H9 (cell line): ENCODE data around the gene EHD3. TPM values are rescaled to one million over a fixed set of nuclear protein-coding genes. Genes with fewer than 3 reads are reported as not detected.

Experiments
- DNase-seq: peaks from one replicate; pipeline ENCODE4 v3.0.0-alpha.2; 2017
- H2AFZ ChIP-seq: one replicate; pipeline ENCODE4 v1.6.1; 2013; ENCODE audit warnings: mild to moderate bottlenecking, low read length, control low read depth, moderate library complexity
- H2AK5ac ChIP-seq: 2 replicates; pipeline ENCODE4 v1.6.1; 2013; ENCODE audit warnings: low read length, control low read depth, mixed read lengths; ENCODE audit not compliant: insufficient read length
- H2BK120ac ChIP-seq: one replicate; pipeline ENCODE4 v1.6.1; 2013; ENCODE audit warnings: low read depth, mild to moderate bottlenecking, low read length, control low read depth, inconsistent platforms; ENCODE audit not compliant: poor library complexity, severe bottlenecking
- H2BK12ac ChIP-seq: 2 replicates; pipeline ENCODE4 v1.6.1; 2013; ENCODE audit warnings: low read length, control low read depth, mixed read lengths, low read depth; ENCODE audit not compliant: insufficient read length
- H2BK15ac ChIP-seq: 2 replicates; pipeline ENCODE4 v1.6.1; 2013; ENCODE audit warnings: low read depth, low read length, control low read depth
- H2BK20ac ChIP-seq: one replicate; pipeline ENCODE4 v1.6.1; 2013; ENCODE audit warnings: low read depth, mild to moderate bottlenecking, low read length, control low read depth, inconsistent platforms; ENCODE audit not compliant: poor library complexity, severe bottlenecking
- H2BK5ac ChIP-seq: 2 replicates; pipeline ENCODE4 v1.6.1; 2013; ENCODE audit warnings: low read length, control low read depth, mixed read lengths; ENCODE audit not compliant: insufficient read length
- H3K14ac ChIP-seq: 2 replicates; pipeline ENCODE4 v1.6.1; 2013; ENCODE audit warnings: low read length, control low read depth; ENCODE audit not compliant: insufficient read depth
- H3K18ac ChIP-seq: 2 replicates; pipeline ENCODE4 v1.6.1; 2013; ENCODE audit warnings: low read depth, mild to moderate bottlenecking, mixed read lengths, low read length, control low read depth; ENCODE audit not compliant: insufficient read length
- H3K23ac ChIP-seq: 2 replicates; pipeline ENCODE4 v1.6.1; 2013; ENCODE audit warnings: low read length, control low read depth, mixed read lengths, low read depth; ENCODE audit not compliant: insufficient read length
- H3K23me2 ChIP-seq: 2 replicates; pipeline ENCODE4 v1.6.1; 2013; ENCODE audit warnings: low read depth, mild to moderate bottlenecking, mixed read lengths, low read length, control low read depth; ENCODE audit not compliant: insufficient read length, poor library complexity, severe bottlenecking
- H3K27ac ChIP-seq: 2 replicates; pipeline ENCODE4 v1.5.1; 2013; ENCODE audit warnings: low read length, control low read depth, mixed read lengths, low read depth; ENCODE audit not compliant: insufficient read length
- H3K27me3 ChIP-seq: 2 replicates; pipeline ENCODE4 v1.6.1; 2013; ENCODE audit warnings: low read length, control low read depth, inconsistent platforms; ENCODE audit not compliant: insufficient read depth
- H3K4ac ChIP-seq: 2 replicates; pipeline ENCODE4 v1.6.1; 2013; ENCODE audit warnings: low read depth, mild to moderate bottlenecking, control low read depth, inconsistent platforms, low read length, moderate library complexity
- H3K4me1 ChIP-seq: 2 replicates; pipeline ENCODE4 v1.6.1; 2013; ENCODE audit warnings: low read length, control low read depth, inconsistent platforms; ENCODE audit not compliant: insufficient read depth
- H3K4me2 ChIP-seq: 2 replicates; pipeline ENCODE4 v1.6.1; 2013; ENCODE audit warnings: low read length, control low read depth, mixed read lengths; ENCODE audit not compliant: insufficient read length, insufficient read depth
- H3K56ac ChIP-seq: 2 replicates; pipeline ENCODE4 v1.6.1; 2013; ENCODE audit warnings: low read depth, mild to moderate bottlenecking, mixed read lengths, low read length, control low read depth; ENCODE audit not compliant: insufficient read length
- H3K79me1 ChIP-seq: 2 replicates; pipeline ENCODE4 v1.6.1; 2013; ENCODE audit warnings: low read depth, mild to moderate bottlenecking, moderate library complexity, low read length, control low read depth, inconsistent platforms; ENCODE audit not compliant: insufficient read depth, poor library complexity, severe bottlenecking
- H3K79me2 ChIP-seq: 2 replicates; pipeline ENCODE4 v1.6.1; 2013; ENCODE audit warnings: low read length, control low read depth, inconsistent platforms; ENCODE audit not compliant: insufficient read depth
- H3K9ac ChIP-seq: 2 replicates; pipeline ENCODE4 v1.6.1; 2013; ENCODE audit warnings: low read length, control low read depth, mixed read lengths; ENCODE audit not compliant: insufficient read length; ENCODE audit errors: extremely low read depth
- H3K9me3 ChIP-seq: one replicate; pipeline ENCODE4 v1.6.1; 2013; ENCODE audit warnings: low read depth, low read length, inconsistent platforms; ENCODE audit not compliant: control insufficient read depth
- H3T11ph ChIP-seq: one replicate; pipeline ENCODE4 v1.6.1; 2013; ENCODE audit warnings: mild to moderate bottlenecking, low read length, control low read depth, inconsistent platforms
- H4K20me1 ChIP-seq: one replicate; pipeline ENCODE4 v1.6.1; 2013; ENCODE audit not compliant: control insufficient read depth, insufficient read length, insufficient read depth
- H4K5ac ChIP-seq: 2 replicates; pipeline ENCODE4 v1.6.1; 2013; ENCODE audit warnings: low read depth, mild to moderate bottlenecking, mixed read lengths, low read length, control low read depth; ENCODE audit not compliant: insufficient read length
- H4K8ac ChIP-seq: replicated peaks from 2 replicates; pipeline ENCODE4 v1.6.1; 2013; ENCODE audit warnings: low read length, control low read depth, mixed read lengths, low read depth; ENCODE audit not compliant: insufficient read length
- H4K91ac ChIP-seq: 2 replicates; pipeline ENCODE4 v1.6.1; 2013; ENCODE audit warnings: low read depth, mild to moderate bottlenecking, moderate library complexity, mixed read lengths, low read length, control low read depth; ENCODE audit not compliant: insufficient read length
- H3K27ac Mint-ChIP-seq, 3 experiments: 2 replicates in 2 of 3; 3 replicates in 1 of 3; pipeline ENCODE4 v1.8.0; 2020 to 2021; ENCODE audit warnings: mixed read lengths in 3 of 3, mild to moderate bottlenecking in 1 of 3, moderate library complexity in 1 of 3
- H3K27me3 Mint-ChIP-seq: 2 replicates; pipeline ENCODE4 v1.8.0; 2021; ENCODE audit warnings: low read depth, mild to moderate bottlenecking, moderate library complexity, mixed read lengths
- H3K36me3 Mint-ChIP-seq, 3 experiments: 2 replicates in 2 of 3; 3 replicates in 1 of 3; pipeline ENCODE4 v1.8.0; 2020 to 2021; ENCODE audit warnings: low read depth in 3 of 3, mixed read lengths in 3 of 3; ENCODE audit not compliant: insufficient read depth in 1 of 3
- H3K4me1 Mint-ChIP-seq, 2 experiments: 2 replicates each; pipeline ENCODE4 v1.8.0; 2020; ENCODE audit warnings: mixed read lengths in 2 of 2
- H3K4me3 Mint-ChIP-seq, 2 experiments: 2 replicates in 1 of 2; 3 replicates in 1 of 2; pipeline ENCODE4 v1.8.0; 2020 to 2021; ENCODE audit warnings: mild to moderate bottlenecking in 2 of 2, mixed read lengths in 2 of 2, moderate library complexity in 1 of 2
- H3K9me3 Mint-ChIP-seq, 2 experiments: 2 replicates in 1 of 2; 3 replicates in 1 of 2; pipeline ENCODE4 v1.8.0; 2020; ENCODE audit warnings: mild to moderate bottlenecking in 2 of 2, mixed read lengths in 2 of 2, moderate library complexity in 1 of 2
- WGBS: extraction: QIAGEN DNeasy Blood & Tissue Kit; methylation state at CpG from one replicate; pipeline ENCODE4 v1.1.7; 2013; ENCODE audit warnings: missing lambda C conversion rate, low lambda C conversion rate, mixed read lengths; ENCODE audit not compliant: insufficient read length; ENCODE audit errors: extremely low coverage; 5-methylcytosine and 5-hydroxymethylcytosine counted together
- total RNA-seq: library from RNA; stranded (reverse); gene quantifications from 2 replicates; pipeline ENCODE4 v1.2.1, GENCODE V29; 2021
- TF ChIP-seq, protein P1 (sequence below): fragments of 200-600 bp; sonication (generic); conservative IDR thresholded peaks from 3 replicates; pipeline ENCODE4 v1.8.0; 2021; ENCODE audit warnings: antibody characterized with exemption, mild to moderate bottlenecking

Gene EHD3
- total RNA-seq, 1 experiment from 2014 or later, result 8.3 TPM

GRCh38 chr2:31248139-31248538, 14.2 kb downstream of the EHD3 start:
- no CpG with 5 or more reads among the region's 3 CpGs for WGBS
- Histone ChIP-seq H3K23me2 (no peaks in the 10 kb centered on the region), H3K9me3 (no peaks in the 10 kb centered on the region), H4K20me1 (no peaks in the 10 kb centered on the region), H2BK120ac (no peak overlapping the region), H2AK5ac (no peak overlapping the region), H3K56ac (no peak overlapping the region), H2BK12ac (no peak overlapping the region), H4K91ac (no peak overlapping the region), H3K9ac (no peak overlapping the region), H3K27me3 (no peaks in the 10 kb centered on the region), H3K18ac (no peak overlapping the region), H3K27ac (no peak overlapping the region), H2BK15ac (no peak overlapping the region), H3K79me1 (no peaks in the 10 kb centered on the region), H3K4ac (no peak overlapping the region), H3K4me2 (no peak overlapping the region), H3T11ph (no peak overlapping the region), H2BK20ac (no peak overlapping the region), H4K5ac (no peak overlapping the region), H3K4me1 (no peaks in the 10 kb centered on the region), H3K23ac (no peak overlapping the region), H4K8ac (no peak overlapping the region), H2BK5ac (no peak overlapping the region), H2AFZ (no peak overlapping the region), H3K14ac (no peak overlapping the region), H3K79me2 (no peaks in the 10 kb centered on the region)
- DNase-seq, result no peak
- peak overlapping the region in 1 of 3 experiments; percentile 65; a peak in 2 of 7 replicates for H3K27ac Mint-ChIP-seq
- no peak overlapping the region for H3K4me3 Mint-ChIP-seq
- no peaks in the 10 kb centered on the region for H3K9me3 Mint-ChIP-seq
- peaks cover 0 to 12% of the 10 kb centered on the region in 2 experiments; a peak in 1 of 4 replicates for H3K4me1 Mint-ChIP-seq
- H3K36me3 Mint-ChIP-seq, result peaks cover 2 to 22% (median 11%) of the 10 kb centered on the region in 3 experiments; a peak in 4 of 7 replicates
- no peaks in the 10 kb centered on the region; the same call in 1 of the 2 replicates for H3K27me3 Mint-ChIP-seq
- TF ChIP-seq, protein P1, sequence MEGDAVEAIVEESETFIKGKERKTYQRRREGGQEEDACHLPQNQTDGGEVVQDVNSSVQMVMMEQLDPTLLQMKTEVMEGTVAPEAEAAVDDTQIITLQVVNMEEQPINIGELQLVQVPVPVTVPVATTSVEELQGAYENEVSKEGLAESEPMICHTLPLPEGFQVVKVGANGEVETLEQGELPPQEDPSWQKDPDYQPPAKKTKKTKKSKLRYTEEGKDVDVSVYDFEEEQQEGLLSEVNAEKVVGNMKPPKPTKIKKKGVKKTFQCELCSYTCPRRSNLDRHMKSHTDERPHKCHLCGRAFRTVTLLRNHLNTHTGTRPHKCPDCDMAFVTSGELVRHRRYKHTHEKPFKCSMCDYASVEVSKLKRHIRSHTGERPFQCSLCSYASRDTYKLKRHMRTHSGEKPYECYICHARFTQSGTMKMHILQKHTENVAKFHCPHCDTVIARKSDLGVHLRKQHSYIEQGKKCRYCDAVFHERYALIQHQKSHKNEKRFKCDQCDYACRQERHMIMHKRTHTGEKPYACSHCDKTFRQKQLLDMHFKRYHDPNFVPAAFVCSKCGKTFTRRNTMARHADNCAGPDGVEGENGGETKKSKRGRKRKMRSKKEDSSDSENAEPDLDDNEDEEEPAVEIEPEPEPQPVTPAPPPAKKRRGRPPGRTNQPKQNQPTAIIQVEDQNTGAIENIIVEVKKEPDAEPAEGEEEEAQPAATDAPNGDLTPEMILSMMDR, result no peak
